Peyer's patch (tissue), 4 donors: Measurements from ENCODE around the gene HDGFL2.
"Not testable (repeated sequence)": the region's sequence is repeated elsewhere in the genome, so short reads cannot be mapped to it uniquely, and the experiment has no call there.

Experiments used
- CTCF ChIP-seq, 6 experiments: fragments of 450-650 bp in 4 of 6; fragments of 200-600 bp in 2 of 6; sonication (generic) in 1 of 6; IDR thresholded peaks; one replicate each; pipeline ENCODE4 v1.5.1; 2017 to 2019; ENCODE audit warnings: antibody characterized with exemption in 6 of 6, mild to moderate bottlenecking in 3 of 6, moderate library complexity in 1 of 6
- POLR2A ChIP-seq, 2 donors: fragments of 450-650 bp; IDR thresholded peaks; one replicate each; pipeline ENCODE4 v1.5.1; 2017; ENCODE audit warnings: antibody characterized with exemption in 2 of 2, mild to moderate bottlenecking in 2 of 2, moderate library complexity in 2 of 2

- TF ChIP-seq POLR2A, CTCF (IDR thresholded peaks at IDR 0.05): not testable (repeated sequence)
These were observed 55.3 kb downstream of the HDGFL2 start for GRCh38 chr19:4527377-4527776.
